NCI-H146 treated with DMSO at 0.1 percent for 48 hours (cell line): ENCODE measurements around the gene PER1.

ENCODE experiments used
- DNase-seq: peaks from one replicate; lab custom pipeline; 2025; ENCODE audit not compliant: unreplicated experiment; lab: John Stamatoyannopoulos, UW

Gene PER1

DNA sequence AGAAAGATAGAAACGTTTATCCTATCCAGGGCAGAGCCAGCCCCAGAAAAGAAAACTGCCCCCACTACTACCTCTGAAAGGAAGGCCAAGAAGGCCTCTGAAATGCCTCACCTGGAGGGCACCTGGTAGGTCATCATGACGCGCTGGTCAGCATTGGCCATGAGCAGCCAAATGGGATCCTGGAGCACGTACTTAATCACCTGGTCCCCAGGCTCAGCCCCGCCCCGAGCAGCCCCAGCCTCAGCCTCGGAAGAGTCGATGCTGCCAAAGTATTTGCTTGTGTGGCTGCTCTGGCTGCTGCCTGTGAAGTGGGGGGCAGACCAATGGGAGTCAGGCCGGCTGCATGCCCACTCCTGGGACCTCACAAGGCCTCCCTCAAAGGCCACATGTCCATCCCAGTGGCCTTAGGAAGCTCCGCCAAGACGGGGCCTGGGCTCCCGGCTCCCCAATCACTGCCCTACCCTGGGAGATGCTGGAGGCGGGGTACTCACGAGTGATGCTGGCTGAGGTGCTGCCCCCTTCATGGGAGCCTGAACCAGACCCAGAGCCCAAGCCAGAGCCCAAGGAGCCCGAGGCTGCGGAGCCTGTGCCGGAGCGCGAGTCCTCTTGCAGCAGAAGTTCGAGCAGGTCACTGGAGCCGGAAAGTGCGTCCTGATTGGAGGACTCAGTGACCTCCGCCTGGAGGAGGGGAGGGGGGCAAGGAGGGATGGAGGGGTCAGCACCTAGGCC, 9.9 kb downstream of the PER1 start:
- DNase-seq = no peak

DNA sequence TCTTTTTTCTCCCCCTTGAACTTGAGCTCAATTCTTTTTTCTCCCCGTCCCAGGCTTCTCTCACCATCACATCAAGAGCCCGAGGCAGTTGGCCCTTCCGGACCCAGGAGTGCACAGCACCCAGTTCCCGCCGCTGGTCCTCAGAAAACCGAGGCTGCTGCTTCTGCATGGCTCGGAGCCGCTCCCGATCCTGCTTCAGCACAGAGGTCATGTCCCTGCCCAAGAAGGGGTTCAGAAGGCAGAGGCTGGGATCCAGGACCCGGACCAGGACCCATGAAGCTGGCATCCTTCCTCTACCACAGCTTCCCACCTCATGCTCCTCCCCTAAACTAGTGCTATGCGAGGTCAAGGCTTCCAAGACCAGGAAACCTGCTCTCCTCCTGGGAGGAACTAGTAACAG, 10.5 kb downstream of the PER1 start:
- DNase-seq = no peak

DNA sequence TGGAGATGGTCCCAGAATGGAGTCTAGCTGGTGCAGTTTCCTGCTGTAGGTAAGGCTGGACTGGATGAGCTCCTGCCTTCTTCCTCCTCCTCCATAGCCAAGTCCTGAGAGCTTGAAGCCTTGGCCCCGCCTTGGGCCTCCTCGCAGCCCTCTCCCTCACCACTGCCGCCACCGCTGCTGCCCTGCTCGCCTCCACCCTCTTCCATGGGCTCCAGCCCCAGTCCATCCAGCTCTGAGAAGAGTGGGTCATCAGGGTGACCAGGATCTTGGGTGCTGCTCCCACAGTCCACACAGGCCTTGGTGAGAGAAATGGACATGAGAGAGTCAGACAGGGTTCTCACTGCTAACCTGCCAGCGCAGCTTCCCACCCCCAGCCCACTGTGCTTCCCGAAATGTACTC, 11.2 kb downstream of the PER1 start:
- DNase-seq = no peak

DNA sequence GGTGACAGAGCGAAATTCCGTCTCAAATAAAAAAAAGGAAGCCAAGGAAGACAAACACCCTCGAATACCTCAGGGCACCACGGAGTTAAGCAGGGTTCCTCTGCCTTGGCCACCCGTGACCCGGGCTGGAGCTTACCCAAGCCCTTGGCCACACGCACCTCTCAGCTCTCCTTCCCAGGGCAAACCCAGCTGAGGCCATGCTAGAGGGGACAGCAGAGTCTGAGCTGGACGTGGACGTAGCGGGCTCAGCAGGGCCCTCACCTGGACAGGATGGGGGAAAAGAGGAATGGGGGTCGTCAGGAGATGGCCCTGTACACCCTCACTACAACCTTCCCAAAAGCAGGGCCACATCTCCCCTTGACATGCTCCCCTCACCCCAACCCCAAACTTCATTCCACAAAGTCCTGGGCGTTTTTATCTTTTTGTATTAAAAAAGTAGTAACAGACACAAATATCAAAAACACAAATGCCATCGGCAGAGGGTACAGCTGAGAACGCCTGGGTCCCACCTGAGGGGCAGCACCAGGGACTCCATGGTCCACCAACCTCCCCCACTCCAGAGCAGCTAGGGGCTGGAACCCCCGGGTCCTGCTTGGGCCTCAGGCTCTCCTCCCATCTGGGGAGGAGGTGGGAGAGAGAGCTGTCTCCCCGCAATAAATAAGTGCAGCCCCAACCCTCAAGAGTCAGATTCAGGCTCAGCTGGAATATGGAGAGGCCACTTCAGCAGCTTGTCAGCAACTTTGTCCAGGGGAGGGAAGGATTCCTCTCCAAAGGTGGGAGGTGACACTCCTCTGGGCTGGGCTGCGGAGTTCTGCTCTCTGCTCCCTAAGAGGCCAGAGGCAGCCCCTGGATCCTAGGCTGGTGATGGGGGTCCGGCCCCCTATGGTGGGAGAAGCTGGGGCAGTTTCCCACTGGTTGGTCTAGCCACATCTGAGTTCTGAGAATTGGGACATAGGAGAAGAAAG, 11.9 kb downstream of the PER1 start:
- DNase-seq = no peak

DNA sequence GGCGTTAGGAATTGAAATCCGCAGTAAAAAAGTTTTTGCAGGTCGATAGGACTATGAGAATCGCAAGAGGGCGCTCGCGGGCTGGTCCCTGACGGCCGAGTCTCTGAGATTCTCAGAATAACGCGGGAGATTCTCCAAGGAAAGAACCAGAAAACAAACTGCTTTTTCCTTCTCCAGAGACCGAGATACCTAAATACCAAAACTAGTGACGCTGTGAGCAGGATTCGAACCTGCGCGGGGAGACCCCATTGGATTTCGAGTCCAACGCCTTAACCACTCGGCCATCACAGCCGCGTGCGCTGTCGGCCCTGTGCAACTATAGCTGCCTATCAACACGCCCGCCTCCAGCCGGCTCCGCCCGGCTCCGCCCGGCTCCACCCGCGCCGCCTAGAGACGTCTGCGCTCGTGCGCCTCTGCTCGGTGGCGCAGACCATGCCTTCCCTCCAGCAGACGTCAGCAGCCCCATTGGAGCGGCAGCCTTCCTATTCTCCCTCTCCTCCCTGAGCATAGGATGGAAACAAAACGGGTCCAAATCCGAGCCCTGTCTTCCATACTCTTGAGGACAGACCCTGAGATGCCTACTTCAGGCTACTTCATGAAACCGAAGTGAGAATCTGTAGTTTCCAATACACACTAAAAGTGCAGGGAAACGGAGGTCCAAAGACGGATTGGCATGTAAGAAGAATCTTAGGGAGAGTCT, 13.4 kb downstream of the PER1 start:
- peak; percentile 90 for DNase-seq

DNA sequence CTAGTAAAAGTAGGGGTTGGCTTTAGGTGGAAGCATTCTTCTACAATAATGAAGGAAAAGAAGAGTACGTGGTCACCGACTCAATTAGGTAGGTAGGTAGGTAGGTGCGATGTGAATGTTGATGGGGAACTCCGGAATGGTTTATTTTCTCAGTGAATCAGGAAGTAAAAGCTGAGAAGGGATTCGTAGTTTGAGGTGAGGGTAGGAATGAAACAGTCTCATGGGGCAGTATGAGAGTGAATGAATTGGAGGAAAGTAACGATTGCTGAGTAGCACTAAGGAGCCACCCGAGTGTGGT, 13.9 kb downstream of the PER1 start:
- DNase-seq = no peak

GRCh38 chr17:8137645-8138373, 14.4 kb downstream of the PER1 start:
- no peak for DNase-seq

DNA sequence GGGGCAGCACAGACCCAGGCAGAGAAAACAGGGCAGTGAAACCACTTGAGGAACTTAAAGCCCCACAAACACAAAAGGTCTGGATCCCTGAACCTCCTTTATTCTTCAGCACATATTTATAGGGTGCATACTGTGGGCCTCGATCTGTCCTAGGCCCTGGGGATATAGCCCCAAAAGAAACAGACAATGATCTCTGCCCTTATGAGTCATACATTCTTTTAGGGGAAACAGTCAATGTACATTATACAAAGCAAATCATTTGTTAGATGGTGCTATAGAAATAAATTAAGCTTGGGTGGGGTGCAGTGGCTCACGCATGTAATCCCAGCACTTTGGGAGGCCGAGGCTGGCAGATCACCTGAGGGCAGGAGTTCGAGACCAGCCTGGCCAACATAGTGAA, 18.3 kb downstream of the PER1 start:
- no peak for DNase-seq

- DNase-seq = no peak
Measured at GRCh38 chr17:8133399-8133798, 18.8 kb downstream of the PER1 start.

DNA sequence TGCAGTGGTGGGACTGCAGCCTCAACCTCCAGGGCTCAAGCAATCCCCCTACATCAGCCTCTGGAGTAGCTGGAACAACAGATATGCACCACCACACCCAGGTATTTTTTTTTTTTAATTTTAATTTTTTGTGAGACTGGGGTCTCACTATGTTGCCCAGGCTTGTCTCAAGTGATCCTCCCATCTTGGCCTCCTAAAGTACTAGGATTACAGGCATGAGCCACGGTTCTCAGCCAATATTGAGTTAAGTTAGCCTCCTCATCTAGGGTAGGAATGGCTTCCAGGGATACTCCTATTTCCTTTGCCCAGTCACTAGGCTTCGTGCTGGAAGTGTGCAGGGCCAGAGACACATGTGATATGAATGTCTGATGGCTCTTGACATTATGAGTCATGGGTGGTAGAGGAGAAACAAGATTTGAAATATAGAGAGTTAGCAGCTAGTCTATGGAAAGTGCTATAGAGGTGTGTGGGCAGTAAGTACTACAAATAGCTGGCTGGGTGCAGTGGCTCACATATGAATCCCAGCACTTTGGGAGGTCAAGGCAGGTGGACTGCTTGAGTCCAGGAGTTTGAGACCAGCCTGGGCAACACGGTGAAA, 20.3 kb downstream of the PER1 start:
- no peak for DNase-seq

DNA sequence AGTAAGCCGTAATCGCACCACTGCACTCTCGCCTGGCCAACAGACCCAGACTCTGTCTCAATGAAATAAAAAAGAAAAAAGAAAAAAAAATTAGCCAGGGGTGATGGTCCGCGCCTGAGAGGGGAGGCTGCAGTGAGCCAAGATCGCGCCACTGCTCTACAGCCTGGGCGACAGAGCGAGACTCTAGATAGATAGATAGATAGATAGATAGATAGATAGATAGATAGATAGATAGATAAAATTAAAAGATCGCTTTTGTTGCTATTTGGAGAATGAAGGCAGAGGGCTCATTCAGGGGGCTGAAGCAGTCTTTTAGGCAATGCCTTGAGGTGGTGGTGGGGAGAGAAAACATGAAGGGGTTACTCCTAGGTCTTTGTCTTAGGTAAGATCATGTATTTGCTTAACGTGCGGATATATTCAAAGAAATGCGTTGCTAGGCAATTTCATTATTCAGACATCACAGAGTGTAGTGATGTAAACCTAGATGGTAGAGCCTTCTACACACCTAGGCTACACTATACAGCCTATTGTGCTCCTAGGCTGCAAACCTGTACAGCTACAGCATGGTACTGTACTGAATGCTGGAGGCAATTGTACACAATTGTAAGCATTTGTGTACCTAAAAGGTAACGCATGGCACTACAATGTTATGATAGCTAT, 23.9 kb downstream of the PER1 start:
- DNase-seq = peak; percentile 17

- DNase-seq = peak; percentile 47
Measured at GRCh38 chr17:8126491-8127066, 25.6 kb downstream of the PER1 start.

DNA sequence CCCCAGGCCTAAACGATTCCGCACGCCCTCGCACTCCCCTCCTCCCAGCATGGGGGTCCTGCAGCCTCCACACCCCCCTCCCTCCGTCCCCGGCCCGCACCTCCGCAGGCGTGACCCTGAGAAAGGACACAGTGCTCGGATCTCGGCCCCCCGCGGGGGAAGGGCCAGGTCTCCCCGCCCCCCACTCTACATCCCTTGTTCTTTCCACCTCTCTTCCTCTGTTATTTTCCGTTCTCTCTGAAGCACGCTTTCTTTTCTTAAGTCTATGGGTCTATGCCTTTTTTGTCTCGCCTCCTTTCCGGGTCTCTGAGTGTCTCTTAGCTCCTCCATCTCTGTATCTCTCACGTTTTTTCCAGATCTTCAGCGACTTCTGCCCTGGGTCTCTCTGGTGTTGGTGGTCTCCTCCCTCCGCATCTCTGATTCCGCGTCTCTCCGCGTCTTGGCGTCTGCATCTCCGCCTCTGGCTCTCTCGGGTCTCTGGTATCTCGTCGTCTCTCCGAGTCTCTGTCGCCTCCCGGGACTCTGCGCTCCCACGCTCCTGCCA, 26.2 kb downstream of the PER1 start:
- no peak for DNase-seq

- DNase-seq = peak; percentile 50
Measured at GRCh38 chr17:8125154-8125946, 26.9 kb downstream of the PER1 start.

DNA sequence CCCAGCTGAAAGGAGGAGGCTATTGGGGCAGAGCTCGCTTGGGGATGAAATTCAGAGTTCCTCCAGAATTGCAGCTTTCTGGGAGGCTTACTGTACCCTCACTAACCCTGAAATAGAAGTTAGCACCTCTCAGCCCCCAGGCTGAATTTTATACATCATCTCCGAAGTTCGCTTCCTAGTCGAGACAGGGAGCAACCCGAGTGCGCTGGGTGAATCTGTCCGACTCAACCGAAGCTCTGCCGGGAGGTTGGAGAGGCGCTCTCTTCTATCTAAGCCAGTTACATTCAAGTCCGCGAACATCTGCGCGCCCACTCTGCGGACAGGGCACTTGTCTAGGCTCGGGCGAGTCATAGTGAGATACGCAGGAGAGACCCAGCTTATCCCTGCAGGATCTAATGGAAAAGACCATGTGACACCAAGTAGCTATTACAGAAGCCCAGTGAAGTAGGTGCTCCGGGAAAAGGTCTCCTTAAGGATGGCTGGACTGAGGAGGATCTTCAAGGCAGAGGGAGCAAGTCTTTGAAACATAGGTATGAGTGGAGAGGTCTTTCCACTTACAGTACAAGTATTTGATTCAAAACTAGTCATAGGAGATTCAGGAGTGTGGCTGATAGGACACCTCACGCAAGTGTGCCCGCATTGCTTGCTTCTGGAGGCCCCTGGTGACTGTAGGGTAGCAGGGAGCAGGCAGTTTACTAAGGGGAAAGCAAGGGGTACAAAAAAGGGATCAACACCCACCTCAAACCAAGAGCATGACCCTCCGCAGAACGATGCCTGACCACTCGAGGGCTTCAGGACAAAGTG, 27.7 kb downstream of the PER1 start:
- DNase-seq = no peak

DNA sequence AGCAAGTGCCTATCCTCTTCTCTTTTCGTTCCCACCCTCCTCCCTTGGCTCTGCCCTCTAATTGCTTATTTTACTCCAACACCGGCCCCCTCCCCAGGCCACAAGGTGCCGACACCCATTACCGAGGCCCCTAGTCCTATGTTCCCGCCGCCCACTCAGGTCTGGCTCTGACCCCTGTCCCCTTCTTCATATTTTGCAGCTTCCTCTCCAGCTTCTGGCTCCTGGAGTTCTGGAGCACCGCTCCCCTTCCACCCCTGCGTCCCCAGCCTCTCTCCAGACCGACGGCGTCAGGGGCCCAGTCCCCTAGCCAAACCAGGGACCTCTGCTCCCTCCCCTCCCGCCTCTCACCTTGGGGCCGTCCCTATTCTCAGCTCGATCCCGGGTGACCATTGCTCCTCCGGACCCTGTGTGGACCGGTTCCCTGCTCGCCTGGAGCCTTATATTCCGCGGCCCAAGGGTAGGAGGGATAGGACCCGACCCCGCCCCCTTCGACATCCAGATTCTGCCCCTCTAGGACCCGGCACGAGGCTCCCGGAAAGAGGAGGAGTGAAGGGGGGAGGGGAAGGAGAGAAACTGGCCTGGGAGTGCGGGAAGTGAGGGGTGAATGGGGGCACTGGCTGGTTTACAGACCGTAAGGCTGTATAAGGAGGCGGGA, 28.4 kb downstream of the PER1 start, which contains the start of gene HES7:
Gene HES7 (minus strand): TSS at position 412 of the 655 bp plus-strand sequence. CDS start 22 bp downstream, at position 390.
- no peak for DNase-seq
